H9 (cell line): ENCODE data around the gene BRCA2. TPM values are rescaled to one million over a fixed set of nuclear protein-coding genes. Genes with fewer than 3 reads are reported as not detected.

Source experiments
- DNase-seq: peaks from one replicate; pipeline ENCODE4 v3.0.0-alpha.2; 2017
- H2AFZ ChIP-seq: one replicate; pipeline ENCODE4 v1.6.1; 2013; ENCODE audit warnings: mild to moderate bottlenecking, low read length, control low read depth, moderate library complexity
- H2AK5ac ChIP-seq: 2 replicates; pipeline ENCODE4 v1.6.1; 2013; ENCODE audit warnings: low read length, control low read depth, mixed read lengths; ENCODE audit not compliant: insufficient read length
- H2BK120ac ChIP-seq: one replicate; pipeline ENCODE4 v1.6.1; 2013; ENCODE audit warnings: low read depth, mild to moderate bottlenecking, low read length, control low read depth, inconsistent platforms; ENCODE audit not compliant: poor library complexity, severe bottlenecking
- H2BK12ac ChIP-seq: 2 replicates; pipeline ENCODE4 v1.6.1; 2013; ENCODE audit warnings: low read length, control low read depth, mixed read lengths, low read depth; ENCODE audit not compliant: insufficient read length
- H2BK15ac ChIP-seq: 2 replicates; pipeline ENCODE4 v1.6.1; 2013; ENCODE audit warnings: low read depth, low read length, control low read depth
- H2BK20ac ChIP-seq: one replicate; pipeline ENCODE4 v1.6.1; 2013; ENCODE audit warnings: low read depth, mild to moderate bottlenecking, low read length, control low read depth, inconsistent platforms; ENCODE audit not compliant: poor library complexity, severe bottlenecking
- H2BK5ac ChIP-seq: 2 replicates; pipeline ENCODE4 v1.6.1; 2013; ENCODE audit warnings: low read length, control low read depth, mixed read lengths; ENCODE audit not compliant: insufficient read length
- H3K14ac ChIP-seq: 2 replicates; pipeline ENCODE4 v1.6.1; 2013; ENCODE audit warnings: low read length, control low read depth; ENCODE audit not compliant: insufficient read depth
- H3K18ac ChIP-seq: 2 replicates; pipeline ENCODE4 v1.6.1; 2013; ENCODE audit warnings: low read depth, mild to moderate bottlenecking, mixed read lengths, low read length, control low read depth; ENCODE audit not compliant: insufficient read length
- H3K23ac ChIP-seq: 2 replicates; pipeline ENCODE4 v1.6.1; 2013; ENCODE audit warnings: low read length, control low read depth, mixed read lengths, low read depth; ENCODE audit not compliant: insufficient read length
- H3K23me2 ChIP-seq: 2 replicates; pipeline ENCODE4 v1.6.1; 2013; ENCODE audit warnings: low read depth, mild to moderate bottlenecking, mixed read lengths, low read length, control low read depth; ENCODE audit not compliant: insufficient read length, poor library complexity, severe bottlenecking
- H3K27ac ChIP-seq: 2 replicates; pipeline ENCODE4 v1.5.1; 2013; ENCODE audit warnings: low read length, control low read depth, mixed read lengths, low read depth; ENCODE audit not compliant: insufficient read length
- H3K27me3 ChIP-seq: 2 replicates; pipeline ENCODE4 v1.6.1; 2013; ENCODE audit warnings: low read length, control low read depth, inconsistent platforms; ENCODE audit not compliant: insufficient read depth
- H3K4ac ChIP-seq: 2 replicates; pipeline ENCODE4 v1.6.1; 2013; ENCODE audit warnings: low read depth, mild to moderate bottlenecking, control low read depth, inconsistent platforms, low read length, moderate library complexity
- H3K4me1 ChIP-seq: 2 replicates; pipeline ENCODE4 v1.6.1; 2013; ENCODE audit warnings: low read length, control low read depth, inconsistent platforms; ENCODE audit not compliant: insufficient read depth
- H3K4me2 ChIP-seq: 2 replicates; pipeline ENCODE4 v1.6.1; 2013; ENCODE audit warnings: low read length, control low read depth, mixed read lengths; ENCODE audit not compliant: insufficient read length, insufficient read depth
- H3K56ac ChIP-seq: 2 replicates; pipeline ENCODE4 v1.6.1; 2013; ENCODE audit warnings: low read depth, mild to moderate bottlenecking, mixed read lengths, low read length, control low read depth; ENCODE audit not compliant: insufficient read length
- H3K79me1 ChIP-seq: 2 replicates; pipeline ENCODE4 v1.6.1; 2013; ENCODE audit warnings: low read depth, mild to moderate bottlenecking, moderate library complexity, low read length, control low read depth, inconsistent platforms; ENCODE audit not compliant: insufficient read depth, poor library complexity, severe bottlenecking
- H3K79me2 ChIP-seq: 2 replicates; pipeline ENCODE4 v1.6.1; 2013; ENCODE audit warnings: low read length, control low read depth, inconsistent platforms; ENCODE audit not compliant: insufficient read depth
- H3K9ac ChIP-seq: 2 replicates; pipeline ENCODE4 v1.6.1; 2013; ENCODE audit warnings: low read length, control low read depth, mixed read lengths; ENCODE audit not compliant: insufficient read length; ENCODE audit errors: extremely low read depth
- H3K9me3 ChIP-seq: one replicate; pipeline ENCODE4 v1.6.1; 2013; ENCODE audit warnings: low read depth, low read length, inconsistent platforms; ENCODE audit not compliant: control insufficient read depth
- H3T11ph ChIP-seq: one replicate; pipeline ENCODE4 v1.6.1; 2013; ENCODE audit warnings: mild to moderate bottlenecking, low read length, control low read depth, inconsistent platforms
- H4K20me1 ChIP-seq: one replicate; pipeline ENCODE4 v1.6.1; 2013; ENCODE audit not compliant: control insufficient read depth, insufficient read length, insufficient read depth
- H4K5ac ChIP-seq: 2 replicates; pipeline ENCODE4 v1.6.1; 2013; ENCODE audit warnings: low read depth, mild to moderate bottlenecking, mixed read lengths, low read length, control low read depth; ENCODE audit not compliant: insufficient read length
- H4K8ac ChIP-seq: replicated peaks from 2 replicates; pipeline ENCODE4 v1.6.1; 2013; ENCODE audit warnings: low read length, control low read depth, mixed read lengths, low read depth; ENCODE audit not compliant: insufficient read length
- H4K91ac ChIP-seq: 2 replicates; pipeline ENCODE4 v1.6.1; 2013; ENCODE audit warnings: low read depth, mild to moderate bottlenecking, moderate library complexity, mixed read lengths, low read length, control low read depth; ENCODE audit not compliant: insufficient read length
- H3K27ac Mint-ChIP-seq, 3 experiments: 2 replicates in 2 of 3; 3 replicates in 1 of 3; pipeline ENCODE4 v1.8.0; 2020 to 2021; ENCODE audit warnings: mixed read lengths in 3 of 3, mild to moderate bottlenecking in 1 of 3, moderate library complexity in 1 of 3
- H3K27me3 Mint-ChIP-seq: 2 replicates; pipeline ENCODE4 v1.8.0; 2021; ENCODE audit warnings: low read depth, mild to moderate bottlenecking, moderate library complexity, mixed read lengths
- H3K36me3 Mint-ChIP-seq, 3 experiments: 2 replicates in 2 of 3; 3 replicates in 1 of 3; pipeline ENCODE4 v1.8.0; 2020 to 2021; ENCODE audit warnings: low read depth in 3 of 3, mixed read lengths in 3 of 3; ENCODE audit not compliant: insufficient read depth in 1 of 3
- H3K4me1 Mint-ChIP-seq, 2 experiments: 2 replicates each; pipeline ENCODE4 v1.8.0; 2020; ENCODE audit warnings: mixed read lengths in 2 of 2
- H3K4me3 Mint-ChIP-seq, 2 experiments: 2 replicates in 1 of 2; 3 replicates in 1 of 2; pipeline ENCODE4 v1.8.0; 2020 to 2021; ENCODE audit warnings: mild to moderate bottlenecking in 2 of 2, mixed read lengths in 2 of 2, moderate library complexity in 1 of 2
- H3K9me3 Mint-ChIP-seq, 2 experiments: 2 replicates in 1 of 2; 3 replicates in 1 of 2; pipeline ENCODE4 v1.8.0; 2020; ENCODE audit warnings: mild to moderate bottlenecking in 2 of 2, mixed read lengths in 2 of 2, moderate library complexity in 1 of 2
- WGBS: extraction: QIAGEN DNeasy Blood & Tissue Kit; methylation state at CpG from one replicate; pipeline ENCODE4 v1.1.7; 2013; ENCODE audit warnings: missing lambda C conversion rate, low lambda C conversion rate, mixed read lengths; ENCODE audit not compliant: insufficient read length; ENCODE audit errors: extremely low coverage; 5-methylcytosine and 5-hydroxymethylcytosine counted together
- total RNA-seq: library from RNA; stranded (reverse); gene quantifications from 2 replicates; pipeline ENCODE4 v1.2.1, GENCODE V29; 2021
- TF ChIP-seq, protein P1 (sequence below): fragments of 200-600 bp; sonication (generic); conservative IDR thresholded peaks from 3 replicates; pipeline ENCODE4 v1.8.0; 2021; ENCODE audit warnings: antibody characterized with exemption, mild to moderate bottlenecking

BRCA2 gene
- total RNA-seq, 1 experiment from 2014 or later: 17.0 TPM

- Mint-ChIP-seq H3K27ac (no peak overlapping the region), H3K27me3 (no peaks in the 10 kb centered on the region), H3K9me3 (peaks cover 7 to 15% of the 10 kb centered on the region in 2 experiments; a peak in 4 of 5 replicates), H3K4me1 (no peaks in the 10 kb centered on the region), H3K4me3 (no peak overlapping the region), H3K36me3 (peaks cover 24 to 52% (median 44%) of the 10 kb centered on the region in 3 experiments)
- Histone ChIP-seq H3K23me2 (no peaks in the 10 kb centered on the region), H3K4me2 (no peak overlapping the region), H3K56ac (no peak overlapping the region), H3K18ac (no peak overlapping the region), H2AFZ (no peak overlapping the region), H4K5ac (no peak overlapping the region), H3K79me2 (no peaks in the 10 kb centered on the region), H3K14ac (no peak overlapping the region), H4K20me1 (no peaks in the 10 kb centered on the region), H3K23ac (no peak overlapping the region), H3T11ph (no peak overlapping the region), H3K4ac (no peak overlapping the region), H2AK5ac (no peak overlapping the region), H2BK15ac (no peak overlapping the region), H2BK12ac (no peak overlapping the region), H4K91ac (no peak overlapping the region), H2BK20ac (no peak overlapping the region), H3K79me1 (no peaks in the 10 kb centered on the region), H4K8ac (no peak overlapping the region), H3K27ac (no peak overlapping the region), H2BK120ac (no peak overlapping the region), H3K9ac (no peak overlapping the region), H3K4me1 (no peaks in the 10 kb centered on the region), H3K9me3 (no peaks in the 10 kb centered on the region), H3K27me3 (no peaks in the 10 kb centered on the region), H2BK5ac (no peak overlapping the region)
- 100% methylated on average over 1 of the region's 13 CpGs for WGBS
- TF ChIP-seq, protein P1, sequence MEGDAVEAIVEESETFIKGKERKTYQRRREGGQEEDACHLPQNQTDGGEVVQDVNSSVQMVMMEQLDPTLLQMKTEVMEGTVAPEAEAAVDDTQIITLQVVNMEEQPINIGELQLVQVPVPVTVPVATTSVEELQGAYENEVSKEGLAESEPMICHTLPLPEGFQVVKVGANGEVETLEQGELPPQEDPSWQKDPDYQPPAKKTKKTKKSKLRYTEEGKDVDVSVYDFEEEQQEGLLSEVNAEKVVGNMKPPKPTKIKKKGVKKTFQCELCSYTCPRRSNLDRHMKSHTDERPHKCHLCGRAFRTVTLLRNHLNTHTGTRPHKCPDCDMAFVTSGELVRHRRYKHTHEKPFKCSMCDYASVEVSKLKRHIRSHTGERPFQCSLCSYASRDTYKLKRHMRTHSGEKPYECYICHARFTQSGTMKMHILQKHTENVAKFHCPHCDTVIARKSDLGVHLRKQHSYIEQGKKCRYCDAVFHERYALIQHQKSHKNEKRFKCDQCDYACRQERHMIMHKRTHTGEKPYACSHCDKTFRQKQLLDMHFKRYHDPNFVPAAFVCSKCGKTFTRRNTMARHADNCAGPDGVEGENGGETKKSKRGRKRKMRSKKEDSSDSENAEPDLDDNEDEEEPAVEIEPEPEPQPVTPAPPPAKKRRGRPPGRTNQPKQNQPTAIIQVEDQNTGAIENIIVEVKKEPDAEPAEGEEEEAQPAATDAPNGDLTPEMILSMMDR: no peak
- DNase-seq: no peak
Measured at GRCh38 chr13:32376642-32377415, 61.5 kb downstream of the BRCA2 start.
